Measurements from ENCODE around the gene TMEM144. TPM values are rescaled to one million over a fixed set of nuclear protein-coding genes. Genes with fewer than 3 reads are reported as not detected.
"Not testable (repeated sequence)": the region's sequence is repeated elsewhere in the genome, so short reads cannot be mapped to it uniquely, and the experiment has no call there.

Gene TMEM144
- total RNA-seq, 4 donors from 2014 or later, result 3.4 to 12.8 (median 9.5) TPM

DNA sequence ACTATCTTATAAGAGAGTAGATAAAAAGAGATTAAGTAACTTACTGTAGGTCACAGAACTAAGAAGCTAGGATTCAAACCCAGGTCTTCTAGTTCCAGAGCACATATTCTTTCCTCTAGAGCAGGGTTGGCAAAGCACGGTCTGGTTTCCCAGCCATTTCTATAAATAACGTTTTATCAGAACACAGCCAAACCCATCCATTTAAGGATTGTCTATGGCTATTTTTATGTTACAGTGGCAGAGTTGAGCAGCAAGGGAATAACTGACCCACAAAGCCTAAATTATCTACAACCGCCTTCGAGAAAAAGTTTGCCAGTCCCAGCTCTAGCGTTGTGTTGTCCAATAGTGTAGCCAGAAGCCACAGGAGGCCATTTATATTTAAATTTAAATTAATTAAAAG, 7.5 kb downstream of the TMEM144 start:
- Histone ChIP-seq H3K4me1 (peaks cover 0 to 7% (median 0%) of the 10 kb centered on the region in 3 donors), H3K9me3 (no peaks in the 10 kb centered on the region), H3K4me3 (no peak overlapping the region), H3K27me3 (no peaks in the 10 kb centered on the region), H3K36me3 (peaks cover 0 to 22% (median 0%) of the 10 kb centered on the region in 3 donors), H3K27ac (peak overlapping the region in 1 of 4 donors; percentile 23)
- intact Hi-C loops (cut with DNase I), result no loop called here
- WGBS, 2 donors, result 78 to 90% methylated on average over 5 of the region's 5 CpGs
- TF ChIP-seq POLR2A (IDR thresholded peaks at IDR 0.05) (no peak), CTCF (IDR thresholded peaks at IDR 0.05) (no peak)
- no peak for DNase-seq

GRCh38 chr4:158219623-158220022, 9.3 kb downstream of the TMEM144 start:
- Histone ChIP-seq H3K27me3 (no peaks in the 10 kb centered on the region), H3K4me3 (no peak overlapping the region), H3K36me3 (peaks cover 0 to 37% (median 0%) of the 10 kb centered on the region in 3 donors), H3K27ac (no peak overlapping the region), H3K9me3 (no peaks in the 10 kb centered on the region), H3K4me1 (peaks cover 0 to 7% (median 0%) of the 10 kb centered on the region in 3 donors)
- TF ChIP-seq CTCF (IDR thresholded peaks at IDR 0.05) (no peak), POLR2A (IDR thresholded peaks at IDR 0.05) (no peak)
- 89 to 100% methylated on average over 1 of the region's 1 CpG for WGBS, 2 donors
- intact Hi-C loops (cut with DNase I), result no loop called here
- DNase-seq, result no peak

DNA sequence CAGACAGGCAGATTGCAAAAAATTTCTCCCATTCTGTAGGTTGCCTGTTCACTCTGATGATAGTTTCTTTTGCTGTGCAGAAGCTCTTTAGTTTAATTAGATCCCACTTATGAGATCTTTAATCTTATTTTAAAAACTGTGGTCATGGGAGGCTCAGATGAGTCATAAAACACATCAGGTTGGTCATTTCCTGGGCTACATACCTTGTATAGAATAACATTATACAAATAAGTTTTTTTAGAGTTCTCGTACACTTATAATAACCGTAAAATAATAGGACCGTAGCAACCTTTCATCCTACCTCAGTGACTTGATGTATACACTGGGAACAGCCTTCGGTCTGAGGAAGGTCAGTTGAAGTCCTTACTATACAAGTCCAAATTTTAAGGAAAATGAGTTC, 14.0 kb downstream of the TMEM144 start:
- DNase-seq; H3K9me3 ChIP-seq; intact Hi-C loops (cut with DNase I); H3K27me3 ChIP-seq; H3K4me3 ChIP-seq; H3K27ac ChIP-seq; H3K4me1 ChIP-seq: not testable (repeated sequence)
- H3K36me3 ChIP-seq, result peaks cover 0 to 39% (median 0%) of the 10 kb centered on the region in 3 donors
- WGBS, 2 donors, result 94 to 99% methylated on average over 4 of the region's 4 CpGs

GRCh38 chr4:158224999-158225398, 14.7 kb downstream of the TMEM144 start:
- H3K27me3 ChIP-seq; intact Hi-C loops (cut with DNase I); H3K4me3 ChIP-seq; H3K9me3 ChIP-seq; H3K4me1 ChIP-seq; DNase-seq; H3K27ac ChIP-seq: not testable (repeated sequence)
- WGBS, 2 donors, result 80 to 85% methylated on average over 2 of the region's 2 CpGs
- peaks cover 0 to 39% (median 0%) of the 10 kb centered on the region in 3 donors for H3K36me3 ChIP-seq

GRCh38 chr4:158227880-158228279, 17.6 kb downstream of the TMEM144 start:
- intact Hi-C loops (cut with DNase I); H3K27me3 ChIP-seq; H3K27ac ChIP-seq; H3K4me3 ChIP-seq; H3K9me3 ChIP-seq; DNase-seq; H3K4me1 ChIP-seq: not testable (repeated sequence)
- 84 to 91% methylated on average over 4 to 5 of the region's 5 CpGs for WGBS, 2 donors
- peaks cover 0 to 16% (median 0%) of the 10 kb centered on the region in 3 donors for H3K36me3 ChIP-seq

- intact Hi-C loops (cut with DNase I); H3K9me3 ChIP-seq; DNase-seq; H3K4me1 ChIP-seq; H3K27me3 ChIP-seq; H3K27ac ChIP-seq; H3K4me3 ChIP-seq: not testable (repeated sequence)
- 96 to 97% methylated on average over 5 to 10 of the region's 17 CpGs for WGBS, 2 donors
- peaks cover 0 to 11% (median 0%) of the 10 kb centered on the region in 3 donors for H3K36me3 ChIP-seq
These were observed 18.1 kb downstream of the TMEM144 start for GRCh38 chr4:158228399-158228798.

- Histone ChIP-seq H3K9me3 (no peaks in the 10 kb centered on the region), H3K36me3 (peaks cover 0 to under 1% (median 0%) of the 10 kb centered on the region in 3 donors), H3K4me3 (no peak overlapping the region), H3K4me1 (no peaks in the 10 kb centered on the region), H3K27me3 (no peaks in the 10 kb centered on the region), H3K27ac (no peak overlapping the region)
- TF ChIP-seq CTCF (IDR thresholded peaks at IDR 0.05) (no peak), POLR2A (IDR thresholded peaks at IDR 0.05) (no peak)
- intact Hi-C loops (cut with DNase I), result no loop called here
- no peak for DNase-seq
- WGBS, 2 donors, result 100% methylated on average over 1 of the region's 5 CpGs; no CpG with 5 or more reads in 1 of the 2 donors
These were observed 19.5 kb downstream of the TMEM144 start for GRCh38 chr4:158229768-158230167.
